Measurements from ENCODE around the gene TNFRSF25.

The TNFRSF25 gene

DNA sequence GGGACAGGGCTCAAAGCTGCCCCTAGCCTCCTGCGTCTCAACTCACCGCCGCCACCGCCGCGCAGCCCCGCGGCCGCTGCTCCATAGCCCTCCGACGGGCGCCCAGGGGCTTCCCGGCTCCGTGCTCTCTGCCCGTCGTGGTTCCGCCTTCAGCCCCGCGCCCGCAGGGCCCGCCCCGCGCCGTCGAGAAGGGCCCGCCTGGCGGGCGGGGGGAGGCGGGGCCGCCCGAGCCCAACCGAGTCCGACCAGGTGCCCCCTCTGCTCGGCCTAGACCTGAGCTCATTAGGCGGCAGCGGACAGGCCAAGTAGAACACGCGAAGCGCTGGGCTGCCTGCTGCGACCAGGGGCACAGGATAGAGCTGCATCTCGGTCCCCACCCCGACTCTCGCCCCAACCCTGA is at the start of gene TNFRSF25:
Gene TNFRSF25 (minus strand): TSS at position 151 of the 400 bp plus-strand sequence. CDS start 66 bp downstream, at position 85.
- FAIRE-seq: no peak

GRCh38 chr1:6515771-6516170 is 49.8 kb upstream of the TNFRSF25 start:
- FAIRE-seq: no peak

DNA sequence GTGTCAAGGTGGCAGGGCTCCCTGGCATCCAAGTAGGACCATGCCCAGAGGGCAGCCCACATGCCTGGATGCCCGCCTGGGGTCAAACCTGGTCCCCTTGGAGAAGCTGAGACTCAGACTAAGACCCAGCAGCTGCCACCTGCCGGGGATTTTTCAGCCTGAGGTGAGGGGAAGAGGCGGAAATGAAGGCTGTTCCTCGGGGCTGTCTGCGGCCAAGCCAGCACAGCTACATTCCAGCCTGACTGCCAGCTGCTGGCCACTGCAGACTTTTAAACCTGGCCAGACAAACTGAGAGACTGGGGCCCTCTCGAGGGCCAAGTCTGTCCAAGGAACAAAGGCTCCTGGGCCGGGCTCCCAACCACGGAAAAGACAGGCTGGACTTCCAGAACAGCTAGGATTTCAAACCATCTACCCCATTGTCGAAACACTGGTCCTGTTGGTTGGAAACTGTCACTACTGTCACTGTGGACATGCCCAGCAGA is 47.4 kb upstream of the TNFRSF25 start:
- FAIRE-seq: no peak

DNA sequence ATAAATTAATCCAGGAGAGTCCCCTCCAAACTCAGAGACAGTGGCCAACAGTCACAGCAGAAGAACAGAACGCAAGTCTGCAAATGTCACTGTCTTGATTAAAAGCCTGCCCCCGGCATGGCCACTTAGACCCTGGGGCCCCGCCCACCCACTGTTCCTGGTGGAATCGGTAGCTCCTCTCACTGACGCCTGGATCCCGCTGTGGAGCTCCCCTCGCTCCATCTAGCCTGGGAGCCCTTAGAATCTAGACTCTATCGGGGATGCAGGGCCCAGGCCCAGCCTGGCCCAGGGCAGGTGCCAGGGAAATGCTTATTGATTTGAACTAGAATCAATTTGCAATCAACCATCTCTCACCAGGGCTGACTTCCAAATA is 46.9 kb upstream of the TNFRSF25 start:
- no peak for FAIRE-seq

- no peak for FAIRE-seq
These were observed 46.4 kb upstream of the TNFRSF25 start for GRCh38 chr1:6512245-6512907.

DNA sequence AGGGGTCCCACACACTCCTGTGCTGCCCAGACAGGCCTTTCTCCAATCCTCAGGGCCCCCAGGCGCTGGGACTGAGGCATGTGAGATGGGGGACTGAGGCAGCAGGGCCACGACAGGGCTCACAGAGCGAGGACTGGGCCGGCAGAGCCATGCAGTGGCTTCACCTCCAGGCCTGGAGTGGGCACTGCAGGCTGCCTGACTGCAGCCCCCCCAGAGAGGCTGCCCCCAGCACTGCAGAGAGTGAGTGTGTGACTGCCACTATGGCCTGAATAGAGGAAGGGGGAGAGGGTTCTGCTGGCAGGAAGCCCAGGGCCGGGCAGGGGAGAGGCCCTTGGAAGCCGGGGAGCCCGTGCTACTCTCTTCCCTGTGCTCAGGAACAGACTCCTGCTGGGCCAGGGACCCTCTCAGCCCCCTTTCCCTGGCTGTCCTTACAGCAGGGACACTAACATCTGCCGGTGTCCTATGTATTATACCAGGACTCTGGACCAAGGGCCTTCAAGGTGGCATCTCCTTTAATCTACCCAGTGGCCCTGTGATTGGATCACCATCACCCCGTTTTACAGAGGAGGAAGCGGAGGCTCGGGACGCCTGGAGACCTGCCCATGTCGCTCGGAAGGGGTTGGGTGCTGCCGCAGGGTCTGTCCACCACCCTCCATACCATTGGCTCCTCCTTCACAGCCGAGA is 45.7 kb upstream of the TNFRSF25 start:
- FAIRE-seq: no peak

DNA sequence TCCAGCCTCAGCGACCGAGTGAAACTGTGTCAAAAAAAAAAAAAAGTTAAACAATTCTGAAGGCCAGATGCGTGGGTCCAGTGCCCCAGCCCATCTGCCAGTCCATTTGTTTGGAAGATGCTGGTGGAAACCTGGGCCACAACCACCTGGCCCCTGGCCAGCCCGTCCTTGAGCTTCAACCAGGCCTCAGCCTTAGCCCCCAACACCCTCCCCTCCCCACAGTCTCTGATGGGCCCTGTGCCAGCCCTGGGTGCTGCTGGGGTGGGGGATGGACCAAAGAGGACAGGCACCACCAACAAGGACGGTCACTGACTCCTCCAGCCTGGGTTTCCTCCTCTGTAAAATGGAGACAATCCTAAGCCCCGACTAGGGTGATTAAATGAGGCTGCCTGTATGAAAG is 45.1 kb upstream of the TNFRSF25 start:
- FAIRE-seq: no peak

DNA sequence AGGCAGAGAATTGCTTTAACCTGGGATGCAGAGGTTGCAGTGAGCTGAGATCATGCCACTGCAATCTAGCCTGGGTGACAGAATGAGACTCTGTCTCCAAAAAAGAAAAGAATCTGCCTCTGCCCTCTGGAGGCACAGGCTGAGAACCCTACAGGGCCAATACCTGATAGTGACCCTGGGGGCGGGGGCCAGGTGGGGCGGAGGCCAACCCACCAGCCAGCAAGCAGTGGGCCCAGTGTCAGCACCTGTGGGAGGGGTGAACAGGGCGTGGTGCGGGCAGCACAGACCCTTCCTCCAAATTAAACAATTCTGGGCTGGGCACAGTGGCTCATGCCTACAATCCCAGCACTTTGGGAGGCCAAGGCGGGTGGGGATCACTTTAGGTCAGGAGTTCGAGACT is 44.5 kb upstream of the TNFRSF25 start:
- FAIRE-seq: no peak

- FAIRE-seq: no peak
These were observed 43.9 kb upstream of the TNFRSF25 start for GRCh38 chr1:6509919-6510291.

DNA sequence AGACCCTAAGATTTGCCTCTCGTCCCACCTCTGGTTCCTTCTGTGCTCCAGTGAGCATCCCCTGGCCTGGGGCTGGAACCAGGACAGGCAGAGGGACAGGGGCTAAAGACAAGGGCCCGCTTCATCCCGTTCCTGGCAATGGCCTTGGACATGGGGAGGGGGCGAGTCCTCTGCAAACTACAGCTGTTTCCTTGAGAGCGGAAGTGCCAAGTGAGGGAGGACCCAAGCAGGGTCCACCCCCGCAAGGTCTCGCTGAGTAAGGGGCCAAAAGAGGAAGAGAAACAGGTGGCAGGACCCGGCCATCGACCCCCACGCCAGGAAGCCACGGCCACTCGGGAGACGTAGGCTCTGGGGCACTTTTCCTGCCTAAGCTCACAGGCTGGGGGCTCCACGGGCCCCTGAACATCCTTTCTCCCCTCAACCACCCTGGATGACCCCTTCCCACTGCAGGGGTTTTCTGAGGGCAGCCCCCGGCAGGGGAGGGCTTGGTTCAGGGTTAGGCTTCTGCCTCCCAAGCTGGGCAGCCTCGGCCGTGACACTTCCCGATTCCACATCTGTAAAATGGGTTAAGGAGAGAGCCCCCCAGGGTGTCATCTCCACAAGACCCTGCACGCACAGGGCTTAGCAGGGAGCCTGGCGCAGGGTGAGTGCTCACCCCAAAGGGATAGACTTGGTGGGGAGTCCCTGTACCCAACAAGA is 43.4 kb upstream of the TNFRSF25 start:
- FAIRE-seq: no peak

GRCh38 chr1:6508816-6509189 is 42.8 kb upstream of the TNFRSF25 start:
- no peak for FAIRE-seq

- FAIRE-seq: no peak
These were observed 42.3 kb upstream of the TNFRSF25 start for GRCh38 chr1:6508154-6508815.

DNA sequence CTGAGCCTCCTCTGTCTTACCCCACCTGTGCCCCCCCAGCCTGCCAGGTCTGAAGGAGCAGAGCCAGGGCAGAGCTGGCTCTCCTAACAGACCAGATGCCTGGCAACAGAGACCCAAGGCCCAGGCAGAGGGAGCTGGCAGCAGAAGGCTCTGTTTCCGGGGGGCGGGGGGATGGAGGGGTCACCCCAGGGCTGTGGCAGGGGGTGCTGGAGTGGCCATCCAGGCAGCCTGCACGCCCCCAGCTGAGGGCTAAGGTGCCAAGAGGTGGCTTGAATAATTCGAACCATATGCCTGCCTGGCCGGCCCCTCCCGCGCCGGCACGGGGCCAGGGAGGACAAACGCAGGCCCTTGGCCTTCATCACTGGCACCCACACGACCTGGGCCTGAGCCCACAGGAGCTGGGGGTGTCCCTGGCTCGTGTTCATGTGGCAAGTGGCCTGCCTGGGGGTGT is 41.5 kb upstream of the TNFRSF25 start:
- no peak for FAIRE-seq

DNA sequence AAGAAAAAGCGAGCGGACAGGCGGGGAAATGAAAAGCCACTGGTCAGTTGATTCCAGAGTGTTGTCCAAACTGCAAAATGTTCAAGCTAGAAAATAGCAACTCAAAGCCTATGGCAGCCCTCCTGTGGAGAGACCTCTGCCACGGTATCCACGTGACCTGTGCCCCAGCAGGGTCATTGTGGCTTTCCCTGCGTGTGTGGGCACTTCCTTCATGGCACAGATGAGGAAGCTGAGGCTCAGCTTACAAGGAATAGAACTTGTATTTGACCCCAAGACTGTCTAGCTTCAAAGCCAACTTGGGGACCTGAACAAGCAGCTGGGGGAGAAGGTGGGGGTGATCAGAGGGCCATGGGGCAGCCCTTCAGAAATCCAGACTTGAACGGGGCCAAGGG is 41.1 kb upstream of the TNFRSF25 start:
- FAIRE-seq: no peak

GRCh38 chr1:6506210-6507036 is 40.5 kb upstream of the TNFRSF25 start:
- FAIRE-seq: no peak

DNA sequence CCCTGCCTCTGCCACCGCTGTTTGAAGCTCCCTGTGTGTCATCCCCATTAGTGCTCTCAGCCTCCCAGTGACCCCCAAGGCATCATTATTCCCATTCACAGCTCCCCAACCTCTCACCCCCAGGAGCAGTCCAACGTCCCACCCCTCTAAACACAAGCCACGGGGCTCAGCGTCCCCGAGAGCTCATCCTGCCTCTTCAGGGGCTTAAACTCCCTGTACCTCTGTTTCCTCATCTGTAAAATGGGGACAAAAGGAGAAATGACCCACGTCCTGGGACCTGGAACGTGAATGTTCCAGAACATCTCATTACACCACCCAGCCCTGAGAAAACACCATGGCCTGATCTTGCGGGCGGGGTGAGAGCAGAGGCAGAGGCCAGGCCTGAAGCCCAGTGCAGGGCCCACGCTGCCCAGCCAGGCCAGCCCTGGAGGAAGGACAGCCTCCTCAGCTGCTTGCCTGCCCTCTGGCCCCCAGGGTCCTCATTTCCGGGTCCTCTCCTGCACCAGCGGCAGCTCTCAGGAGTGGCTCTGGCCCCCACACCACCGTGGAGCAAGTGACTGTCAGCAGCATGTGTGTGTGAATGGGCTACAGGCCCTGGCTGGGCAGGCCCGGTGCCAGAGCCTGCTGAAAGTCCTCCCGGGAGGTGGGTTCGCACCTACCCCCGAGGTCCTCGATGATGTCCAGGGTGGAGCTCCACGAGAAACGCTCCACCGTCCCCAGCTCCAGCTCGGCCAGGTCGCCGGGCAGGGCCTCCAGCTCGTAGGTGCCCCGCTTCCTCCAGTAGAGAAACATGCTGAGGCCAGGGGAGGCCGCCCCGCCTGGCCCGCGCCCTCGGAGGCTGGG is 39.6 kb upstream of the TNFRSF25 start:
- no peak for FAIRE-seq

- no peak for FAIRE-seq
These were observed 38.9 kb upstream of the TNFRSF25 start for GRCh38 chr1:6504887-6505286.

GRCh38 chr1:6503884-6504602 is 38.1 kb upstream of the TNFRSF25 start:
- no peak for FAIRE-seq

DNA sequence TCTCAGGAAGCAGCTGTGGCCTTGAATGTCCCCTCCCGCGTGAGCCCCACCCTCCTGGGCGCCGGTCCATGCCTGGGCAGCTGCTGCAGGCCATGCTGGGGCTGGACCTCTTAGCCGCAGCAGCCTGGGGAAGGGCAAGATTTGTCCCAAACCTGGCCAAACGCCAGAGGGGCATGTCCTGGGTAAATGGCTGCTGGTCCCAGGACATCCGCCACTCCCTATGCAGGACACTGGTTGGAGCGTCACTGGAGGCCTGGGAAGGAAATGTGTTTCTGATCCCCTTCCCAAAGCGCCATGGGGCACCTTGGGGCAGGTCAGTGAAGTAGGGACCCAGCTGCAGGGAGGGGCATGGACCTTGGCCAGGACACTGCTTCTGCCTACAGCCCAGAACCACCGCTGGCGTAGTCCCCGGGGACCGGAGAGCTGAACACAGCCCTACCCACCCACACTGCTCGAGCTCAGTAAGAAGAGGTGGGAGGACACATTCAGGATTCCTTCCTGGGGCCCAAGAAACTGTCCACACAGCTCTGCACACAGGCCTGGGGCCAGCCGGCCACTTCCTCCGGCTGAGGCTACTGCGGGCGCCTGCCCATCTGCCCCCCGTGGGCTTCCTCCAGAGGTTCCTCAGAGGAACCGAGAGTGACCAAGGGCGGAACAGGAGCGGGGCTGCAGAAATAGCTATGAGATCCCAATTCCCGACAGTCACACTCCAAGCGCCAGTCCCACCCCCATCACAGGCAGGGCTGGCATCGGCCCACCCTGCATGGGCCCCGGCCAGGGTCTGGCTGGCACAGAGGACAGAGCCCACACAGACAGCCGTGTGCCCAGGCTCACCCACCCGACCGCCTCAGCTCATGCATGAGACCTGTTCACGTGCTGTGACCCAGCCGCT is 36.3 kb upstream of the TNFRSF25 start:
- no peak for FAIRE-seq

DNA sequence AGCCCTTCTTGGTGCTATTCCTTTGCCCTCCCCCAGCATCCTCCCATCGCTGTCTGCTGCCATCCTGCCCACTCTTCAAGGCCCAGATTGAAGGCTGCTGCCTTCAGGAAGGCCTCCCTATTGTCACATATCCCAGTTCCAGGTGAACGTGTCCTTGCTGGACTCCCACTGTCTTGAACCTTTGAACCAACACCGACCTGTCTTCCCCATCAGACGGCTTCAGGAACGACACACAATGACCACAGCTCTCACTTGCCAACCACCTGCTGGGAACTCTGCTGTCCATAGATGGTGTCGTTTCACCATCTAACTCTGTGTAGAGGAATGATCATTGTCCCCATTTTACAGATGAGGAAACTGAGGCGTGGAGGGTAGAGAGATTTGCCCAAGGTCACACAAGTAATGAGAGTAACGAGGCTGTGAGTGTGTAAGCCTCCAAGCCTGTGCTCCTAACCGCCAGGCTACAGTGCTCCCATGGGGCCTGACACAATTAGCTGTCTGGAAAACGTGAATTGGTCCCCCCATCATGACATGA is 35.4 kb upstream of the TNFRSF25 start:
- FAIRE-seq: no peak

Measured in G401.6 (cell line).